Astrocyte of the cerebellum (primary cell): Measurements from ENCODE around the gene USP54.

Experiments
- DNase-seq: peaks from one replicate; pipeline ENCODE4 v3.0.0-alpha.2; 2011; ENCODE audit warnings: low read depth
- H3K4me3 ChIP-seq: 2 replicates; pipeline ENCODE4 v1.5.1; 2011; ENCODE audit warnings: mild to moderate bottlenecking, low read depth, low read length, moderate library complexity
- in situ Hi-C: cut with HindIII; loops from 2 replicates; pipeline ENCODE4 v1.10.0; 2017; ENCODE audit warnings: low sequenced_read_pairs
- TF ChIP-seq, protein P1 (sequence below): IDR thresholded peaks from 2 replicates; pipeline ENCODE4 v1.5.1; 2012; ENCODE audit warnings: low read length, low read depth, moderate library complexity, mild to moderate bottlenecking; ENCODE audit errors: missing control alignments

The USP54 gene

DNA sequence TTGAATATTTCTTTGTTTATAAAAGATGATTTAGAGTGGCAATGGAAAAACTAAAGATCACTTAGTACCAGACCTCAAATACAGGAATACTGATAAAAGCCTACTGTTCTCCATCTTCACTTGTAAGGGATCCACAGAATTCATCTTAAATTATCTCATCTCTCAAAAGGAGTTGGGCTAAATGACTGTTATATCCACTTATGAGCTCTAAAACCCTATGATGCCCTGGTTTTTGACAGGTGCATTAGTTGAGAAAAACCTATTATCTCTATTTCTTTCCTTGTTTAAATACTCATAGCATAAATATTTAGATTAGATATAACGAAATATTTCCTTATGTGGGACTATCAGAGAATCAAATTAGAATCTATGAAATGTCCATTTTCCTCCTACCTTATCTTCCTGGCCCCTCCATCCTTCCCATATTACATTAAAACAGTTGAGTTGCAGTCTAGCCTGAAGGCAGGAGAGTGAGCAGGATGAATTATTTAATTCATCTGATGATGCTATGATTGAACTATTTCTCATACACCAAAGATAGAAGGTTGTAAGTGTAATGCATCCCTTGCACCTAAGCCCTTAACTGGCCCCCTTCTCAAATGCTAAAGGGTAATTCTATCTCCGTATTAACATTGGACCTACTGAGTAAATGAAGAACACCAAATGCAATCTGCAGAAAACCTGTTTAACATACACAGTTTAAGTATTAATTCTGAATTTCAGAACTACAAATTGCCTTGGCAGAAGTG, 125.0 kb downstream of the USP54 start:
- DNase-seq: no peak
- in situ Hi-C loops: no loop called here
- TF ChIP-seq, protein P1, sequence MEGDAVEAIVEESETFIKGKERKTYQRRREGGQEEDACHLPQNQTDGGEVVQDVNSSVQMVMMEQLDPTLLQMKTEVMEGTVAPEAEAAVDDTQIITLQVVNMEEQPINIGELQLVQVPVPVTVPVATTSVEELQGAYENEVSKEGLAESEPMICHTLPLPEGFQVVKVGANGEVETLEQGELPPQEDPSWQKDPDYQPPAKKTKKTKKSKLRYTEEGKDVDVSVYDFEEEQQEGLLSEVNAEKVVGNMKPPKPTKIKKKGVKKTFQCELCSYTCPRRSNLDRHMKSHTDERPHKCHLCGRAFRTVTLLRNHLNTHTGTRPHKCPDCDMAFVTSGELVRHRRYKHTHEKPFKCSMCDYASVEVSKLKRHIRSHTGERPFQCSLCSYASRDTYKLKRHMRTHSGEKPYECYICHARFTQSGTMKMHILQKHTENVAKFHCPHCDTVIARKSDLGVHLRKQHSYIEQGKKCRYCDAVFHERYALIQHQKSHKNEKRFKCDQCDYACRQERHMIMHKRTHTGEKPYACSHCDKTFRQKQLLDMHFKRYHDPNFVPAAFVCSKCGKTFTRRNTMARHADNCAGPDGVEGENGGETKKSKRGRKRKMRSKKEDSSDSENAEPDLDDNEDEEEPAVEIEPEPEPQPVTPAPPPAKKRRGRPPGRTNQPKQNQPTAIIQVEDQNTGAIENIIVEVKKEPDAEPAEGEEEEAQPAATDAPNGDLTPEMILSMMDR: no peak
- H3K4me3 ChIP-seq: no peak overlapping the region

DNA sequence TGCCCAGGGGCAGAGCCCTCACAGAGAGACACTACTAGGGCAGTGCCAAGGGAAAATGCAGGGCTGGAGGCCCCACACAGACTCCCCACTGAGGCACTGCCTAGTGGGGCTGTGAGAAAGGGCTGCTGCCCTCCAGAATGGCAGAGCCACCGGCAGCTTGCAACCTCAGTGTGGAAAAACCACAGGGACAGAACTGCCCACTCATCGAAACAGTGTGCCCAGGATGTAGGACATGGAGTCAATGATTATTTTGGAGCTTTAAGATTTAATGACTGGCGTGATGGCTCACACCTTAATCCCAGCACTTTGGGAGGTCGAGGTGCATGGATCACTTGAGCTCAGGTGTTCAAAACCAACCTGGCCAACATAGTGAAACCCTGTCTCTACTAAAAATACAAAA, 130.2 kb downstream of the USP54 start:
- H3K4me3 ChIP-seq: no peak overlapping the region
- no peak for DNase-seq
- in situ Hi-C loops: no loop called here
- TF ChIP-seq, protein P1: no peak

DNA sequence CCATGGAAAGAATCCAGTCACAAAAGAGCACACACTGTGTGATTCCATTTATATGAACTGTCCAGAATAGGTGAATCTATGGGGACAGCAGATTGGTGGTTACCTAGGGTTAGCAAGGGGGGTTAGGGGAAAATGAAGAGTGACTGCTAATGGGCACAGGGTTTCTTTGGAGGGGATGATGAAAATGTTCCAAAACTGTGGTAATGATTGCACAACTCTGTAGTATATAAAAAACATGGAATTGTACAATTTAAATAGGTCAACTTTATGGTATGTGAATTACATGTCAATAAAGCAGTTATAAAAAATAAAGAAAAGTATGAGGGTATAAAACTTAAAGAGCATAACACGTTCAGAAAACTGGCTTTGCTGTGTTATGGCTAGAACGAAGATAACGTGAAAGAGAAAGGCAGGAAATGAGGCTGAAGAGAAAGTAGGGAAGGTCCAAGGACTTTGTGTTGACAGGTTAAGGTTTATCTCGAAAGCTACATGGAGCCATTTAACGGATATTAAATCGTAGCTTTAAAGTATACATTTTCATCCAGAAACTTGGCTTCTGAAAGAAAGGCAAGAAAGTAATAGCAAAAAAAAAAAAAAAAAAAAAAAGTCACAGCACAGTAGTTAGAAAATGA, 131.3 kb downstream of the USP54 start:
- DNase-seq: no peak
- in situ Hi-C loops: no loop called here
- TF ChIP-seq, protein P1: no peak
- H3K4me3 ChIP-seq: no peak overlapping the region

DNA sequence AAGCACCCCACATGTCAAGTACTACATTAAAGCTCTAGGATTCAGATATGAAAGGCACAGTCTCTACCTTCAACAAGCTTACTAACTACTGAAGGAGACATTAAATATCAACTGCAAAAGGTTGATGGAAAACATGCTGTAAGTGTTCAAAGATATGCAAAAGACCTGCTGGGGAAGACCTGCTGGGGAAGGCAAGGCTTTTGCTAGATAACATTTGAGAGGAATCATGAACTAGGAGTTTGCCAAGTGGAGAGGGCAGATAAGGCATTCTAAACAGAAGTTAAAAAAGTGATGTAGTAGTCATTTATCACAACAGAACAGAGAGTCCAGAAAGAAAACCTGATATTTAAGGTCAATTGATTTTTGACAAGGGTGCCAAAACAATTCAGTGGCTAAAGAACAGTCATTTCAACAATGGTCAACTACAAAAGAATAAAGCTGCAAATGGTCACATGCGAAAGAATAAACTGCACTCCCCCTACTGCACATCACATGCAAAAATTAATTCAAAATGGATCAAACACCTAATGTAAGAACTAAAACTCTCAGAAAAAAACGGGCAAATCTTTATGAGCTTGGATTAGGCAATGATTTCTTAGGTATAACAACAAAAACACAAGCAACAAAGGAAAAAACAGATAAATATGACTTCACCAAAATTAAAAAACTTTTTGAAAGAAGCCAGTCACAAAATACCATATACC, 134.8 kb downstream of the USP54 start:
- H3K4me3 ChIP-seq: no peak overlapping the region
- TF ChIP-seq, protein P1: no peak
- in situ Hi-C loops: no loop called here
- DNase-seq: no peak

DNA sequence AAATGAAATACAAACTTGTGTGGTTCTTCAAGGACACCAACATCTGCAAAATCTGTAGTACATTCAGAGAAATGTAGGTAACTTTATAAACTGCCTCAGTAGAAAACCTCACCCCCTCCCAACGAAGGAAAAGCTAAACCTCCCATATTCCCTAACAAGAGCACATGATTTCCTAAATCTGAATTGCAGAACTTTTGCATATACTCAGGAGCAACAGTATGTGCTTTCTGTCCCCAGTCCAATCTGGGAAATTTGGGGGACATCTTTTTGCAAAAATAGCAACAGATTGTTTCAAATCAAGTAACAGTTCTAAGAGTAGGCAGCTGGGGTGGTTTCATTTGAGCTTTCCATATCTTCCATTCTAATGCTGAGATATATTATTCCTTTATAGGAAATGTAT, 142.0 kb downstream of the USP54 start:
- TF ChIP-seq, protein P1: no peak
- no peak overlapping the region for H3K4me3 ChIP-seq
- in situ Hi-C loops: no loop called here
- no peak for DNase-seq

DNA sequence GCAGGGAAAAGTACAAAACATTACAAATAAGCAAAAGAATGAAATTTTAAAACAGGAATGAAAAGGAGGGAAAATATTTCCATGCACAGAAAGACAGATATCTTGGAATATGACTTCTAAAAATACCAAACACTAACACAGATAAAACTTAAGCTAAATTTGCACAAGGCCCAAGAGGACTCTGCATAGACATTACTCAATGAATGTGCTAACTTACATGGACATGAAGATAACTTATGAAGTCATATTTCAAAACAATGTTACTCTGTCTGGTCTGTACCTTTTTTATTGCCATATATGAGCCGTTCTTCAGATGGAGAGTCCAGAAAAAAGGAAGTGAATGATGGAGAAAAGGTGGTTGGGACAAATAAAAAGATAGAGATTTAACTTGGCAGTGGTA, 142.8 kb downstream of the USP54 start:
- H3K4me3 ChIP-seq: no peak overlapping the region
- TF ChIP-seq, protein P1: no peak
- in situ Hi-C loops: no loop called here
- DNase-seq: no peak
